Right atrium auricular region (tissue), 2 donors: ENCODE measurements around the gene HARBI1. TPM values are rescaled to one million over a fixed set of nuclear protein-coding genes. Genes with fewer than 3 reads are reported as not detected.

Experiments used
- DNase-seq: peaks from one replicate; pipeline ENCODE4 v3.0.0-alpha.2; 2019; ENCODE audit warnings: low spot score
- H3K27ac ChIP-seq, 2 donors: fragments of 200-600 bp; sonication (generic); 1 replicate in 1 of 2; 2 replicates in 1 of 2; pipeline ENCODE4 v1.5.1; 2016 to 2019
- H3K27me3 ChIP-seq, 2 donors: fragments of 200-600 bp; sonication (generic); one replicate each; pipeline versions ENCODE4 v1.5.1 to v1.6.0; 2017 to 2019
- H3K36me3 ChIP-seq: fragments of 200-600 bp; sonication (generic); one replicate; pipeline ENCODE4 v1.5.1; 2016
- H3K4me1 ChIP-seq, 2 donors: fragments of 200-600 bp; sonication (generic); one replicate each; pipeline versions ENCODE4 v1.5.1 to v1.6.0; 2017 to 2019
- H3K4me3 ChIP-seq, 2 donors: fragments of 200-600 bp; sonication (generic); 1 replicate in 1 of 2; 2 replicates in 1 of 2; pipeline ENCODE4 v1.5.1; 2017 to 2019; ENCODE audit warnings: mild to moderate bottlenecking in 1 of 2, moderate library complexity in 1 of 2
- H3K9me3 ChIP-seq, 2 donors: fragments of 200-600 bp; sonication (generic); one replicate each; pipeline ENCODE4 v1.5.1; 2019
- CTCF ChIP-seq, 2 donors: fragments of 200-600 bp; sonication (generic); IDR thresholded peaks; one replicate each; pipeline ENCODE4 v1.5.1; 2019; ENCODE audit warnings: antibody characterized with exemption in 2 of 2
- total RNA-seq, 2 donors: library from RNA; depleted of rRNA; stranded (reverse); fragments of >200 nt; gene quantifications; one replicate each; pipeline ENCODE4 v1.1.0, GENCODE V29; 2016

HARBI1 gene
- total RNA-seq, 2 donors from 2014 or later: 2.3 to 3.3 TPM

- DNase-seq: no peak
- Histone ChIP-seq H3K9me3 (no peaks in the 10 kb centered on the region), H3K27me3 (no peaks in the 10 kb centered on the region), H3K27ac (peak overlapping the region; percentile 63 to 69), H3K4me3 (no peak overlapping the region), H3K4me1 (peaks cover 0 to 24% of the 10 kb centered on the region in 2 donors), H3K36me3 (no peaks in the 10 kb centered on the region)
- no peak for TF ChIP-seq CTCF (IDR thresholded peaks at IDR 0.05)
These were observed 16.6 kb downstream of the HARBI1 start for GRCh38 chr11:46600194-46600960.

GRCh38 chr11:46599340-46600193, 17.5 kb downstream of the HARBI1 start:
- H3K4me3 ChIP-seq: no peak overlapping the region
- H3K4me1 ChIP-seq: peaks cover 0 to 25% of the 10 kb centered on the region in 2 donors
- no peaks in the 10 kb centered on the region for H3K27me3 ChIP-seq
- H3K27ac ChIP-seq: peak overlapping the region; percentile 63 to 69
- H3K9me3 ChIP-seq: no peaks in the 10 kb centered on the region
- H3K36me3 ChIP-seq: no peaks in the 10 kb centered on the region
- TF ChIP-seq CTCF (IDR thresholded peaks at IDR 0.05): no peak
- no peak for DNase-seq

GRCh38 chr11:46597609-46598219, 19.3 kb downstream of the HARBI1 start:
- H3K27me3 ChIP-seq: no peaks in the 10 kb centered on the region
- DNase-seq: no peak
- H3K36me3 ChIP-seq: no peaks in the 10 kb centered on the region
- no peak for TF ChIP-seq CTCF (IDR thresholded peaks at IDR 0.05)
- H3K9me3 ChIP-seq: no peaks in the 10 kb centered on the region
- no peak overlapping the region for H3K4me3 ChIP-seq
- no peak overlapping the region for H3K27ac ChIP-seq
- H3K4me1 ChIP-seq: peaks cover 0 to 36% of the 10 kb centered on the region in 2 donors

- Histone ChIP-seq H3K27ac (no peak overlapping the region), H3K4me1 (peaks cover 0 to 41% of the 10 kb centered on the region in 2 donors), H3K27me3 (no peaks in the 10 kb centered on the region), H3K9me3 (no peaks in the 10 kb centered on the region), H3K4me3 (no peak overlapping the region), H3K36me3 (no peaks in the 10 kb centered on the region)
- DNase-seq: no peak
- TF ChIP-seq CTCF (IDR thresholded peaks at IDR 0.05): no peak
These were observed 19.9 kb downstream of the HARBI1 start for GRCh38 chr11:46597155-46597554.

GRCh38 chr11:46594785-46595184, 22.2 kb downstream of the HARBI1 start:
- no peak overlapping the region for H3K4me3 ChIP-seq
- no peak for DNase-seq
- no peaks in the 10 kb centered on the region for H3K9me3 ChIP-seq
- H3K36me3 ChIP-seq: no peaks in the 10 kb centered on the region
- no peak for TF ChIP-seq CTCF (IDR thresholded peaks at IDR 0.05)
- H3K27me3 ChIP-seq: no peaks in the 10 kb centered on the region
- H3K27ac ChIP-seq: no peak overlapping the region
- H3K4me1 ChIP-seq: peaks cover 0 to 44% of the 10 kb centered on the region in 2 donors
